Cardiac septum (tissue), 1 donor: ENCODE data around the gene LHFPL2. TPM values are rescaled to one million over a fixed set of nuclear protein-coding genes. Genes with fewer than 3 reads are reported as not detected.

ENCODE experiments used
- DNase-seq: peaks from one replicate; pipeline ENCODE4 v3.0.0-alpha.2; 2020; ENCODE audit warnings: low spot score
- intact Hi-C: fragments of 100-400 bp; cut with DNase I; formaldehyde crosslinking; loops from one replicate; pipeline ENCODE4 v1.14.0; 2022
- total RNA-seq: library from RNA; stranded (reverse); fragmentation: NEBNext Ultra II Directional; extraction: Animal tissue kit (Norgen Biotek cat#: 25700); gene quantifications from one replicate; pipeline ENCODE4 v1.2.1, GENCODE V29; 2021
- donor health status: DM: no; HTN: no; CAD: no.

The LHFPL2 gene
- total RNA-seq, 1 donor from 2014 or later = 7.9 TPM

GRCh38 chr5:78501411-78502352 is 146.9 kb downstream of the LHFPL2 start:
- intact Hi-C loops = no loop called here
- DNase-seq = no peak

- DNase-seq = no peak
- intact Hi-C loops = no loop called here
Measured at GRCh38 chr5:78500871-78501270, 147.7 kb downstream of the LHFPL2 start.

GRCh38 chr5:78500028-78500427 is 148.5 kb downstream of the LHFPL2 start:
- DNase-seq = no peak
- intact Hi-C loops = no loop called here

- no peak for DNase-seq
- intact Hi-C loops = no loop called here
Measured at GRCh38 chr5:78499485-78499884, 149.1 kb downstream of the LHFPL2 start.

- intact Hi-C loops = no loop called here
- DNase-seq = no peak
Measured at GRCh38 chr5:78497573-78498533, 150.7 kb downstream of the LHFPL2 start.

- intact Hi-C loops = no loop called here
- no peak for DNase-seq
Measured at GRCh38 chr5:78496373-78496772, 152.2 kb downstream of the LHFPL2 start.

GRCh38 chr5:78495800-78496199 is 152.8 kb downstream of the LHFPL2 start:
- intact Hi-C loops = no loop called here
- DNase-seq = no peak

- DNase-seq = no peak
- intact Hi-C loops = no loop called here
Measured at GRCh38 chr5:78492650-78493049, 155.9 kb downstream of the LHFPL2 start.

GRCh38 chr5:78492224-78492623 is 156.3 kb downstream of the LHFPL2 start:
- intact Hi-C loops = no loop called here
- no peak for DNase-seq

- DNase-seq = no peak
- intact Hi-C loops = no loop called here
Measured at GRCh38 chr5:78490709-78491485, 157.7 kb downstream of the LHFPL2 start.

GRCh38 chr5:78487846-78488245 is 160.7 kb downstream of the LHFPL2 start:
- DNase-seq = no peak
- intact Hi-C loops = loop anchor here (5.0 kb wide), 1 partner anchor 39 kb away; no protein-coding TSS in a partner anchor

- no peak for DNase-seq
- intact Hi-C loops = loop anchor here (5.0 kb wide), 1 partner anchor 41 kb away; no protein-coding TSS in a partner anchor
Measured at GRCh38 chr5:78486218-78486617, 162.4 kb downstream of the LHFPL2 start.

GRCh38 chr5:78483809-78484521 is 164.6 kb downstream of the LHFPL2 start:
- DNase-seq = no peak
- intact Hi-C loops = no loop called here

- intact Hi-C loops = no loop called here
- no peak for DNase-seq
Measured at GRCh38 chr5:78482948-78483347, 165.6 kb downstream of the LHFPL2 start.

GRCh38 chr5:78476795-78477194 is 171.8 kb downstream of the LHFPL2 start:
- intact Hi-C loops = no loop called here
- no peak for DNase-seq

- intact Hi-C loops = no loop called here
Measured at GRCh38 chr5:78475370-78475769, 173.2 kb downstream of the LHFPL2 start.

GRCh38 chr5:78473751-78474150 is 174.8 kb downstream of the LHFPL2 start:
- intact Hi-C loops = no loop called here
- DNase-seq = no peak

More at GRCh38 chr5:78475370-78475769, 173.2 kb downstream of the LHFPL2 start:
- no peak for DNase-seq

- no peak for DNase-seq
- intact Hi-C loops = no loop called here
Measured at GRCh38 chr5:78472469-78473106, 176.0 kb downstream of the LHFPL2 start.
